Activated T-cell treated with anti-CD3 and anti-CD28 coated beads for 24 hours (primary cell): ENCODE results near the gene CENPVL2.
"Not testable (repeated sequence)": the region's sequence is repeated elsewhere in the genome, so short reads cannot be mapped to it uniquely, and the experiment has no call there.

Source experiments
- DNase-seq: peaks from one replicate; pipeline ENCODE4 v3.0.0-alpha.2; 2020; ENCODE audit warnings: low read depth

Gene CENPVL2

GRCh38 chrX:51682720-51683062 is at the start of gene CENPVL2:
TSS of gene CENPVL2 (minus strand) at chrX:51682831. CDS start at chrX:51682831, 0 bp downstream.
- not testable (repeated sequence) for DNase-seq

GRCh38 chrX:51728202-51728601 is 45.6 kb upstream of the CENPVL2 start:
- DNase-seq: no peak

- DNase-seq: not testable (repeated sequence)
These were observed 30.5 kb upstream of the CENPVL2 start for GRCh38 chrX:51712943-51713647.

- not testable (repeated sequence) for DNase-seq
These were observed 27.9 kb upstream of the CENPVL2 start, which contains the start of gene CENPVL1 for GRCh38 chrX:51710277-51711164. TSS of gene CENPVL1 (plus strand) at chrX:51710512. CDS start at chrX:51710512, 0 bp downstream.

- no peak for DNase-seq
These were observed 14.8 kb upstream of the CENPVL2 start for GRCh38 chrX:51697397-51697796.

- DNase-seq: no peak
These were observed 11.6 kb upstream of the CENPVL2 start for GRCh38 chrX:51694254-51694653.

- DNase-seq: not testable (repeated sequence)
These were observed 567 bp downstream of the CENPVL2 start for GRCh38 chrX:51681808-51682719.

- not testable (repeated sequence) for DNase-seq
These were observed 2.8 kb downstream of the CENPVL2 start for GRCh38 chrX:51679689-51680433.

- no peak for DNase-seq
These were observed 16.6 kb downstream of the CENPVL2 start for GRCh38 chrX:51665981-51666380.

- no peak for DNase-seq
These were observed 39.3 kb downstream of the CENPVL2 start for GRCh38 chrX:51643377-51643776.

GRCh38 chrX:51641421-51642021 is 41.1 kb downstream of the CENPVL2 start:
- DNase-seq: no peak

GRCh38 chrX:51636511-51636910 is 46.1 kb downstream of the CENPVL2 start:
- not testable (repeated sequence) for DNase-seq
